Breast epithelium (tissue), 4 donors: ENCODE measurements around the gene NKD2. TPM values are rescaled to one million over a fixed set of nuclear protein-coding genes. Genes with fewer than 3 reads are reported as not detected.
"Not testable (repeated sequence)": the region's sequence is repeated elsewhere in the genome, so short reads cannot be mapped to it uniquely, and the experiment has no call there.

Source experiments
- DNase-seq, 2 donors: peaks; one replicate each; pipeline ENCODE4 v3.0.0-alpha.2; 2019; ENCODE audit warnings: low spot score in 2 of 2
- H3K27ac ChIP-seq, 2 donors: fragments of 200-600 bp; sonication (generic) in 1 of 2; one replicate each; pipeline ENCODE4 v1.5.1; 2016 to 2019; ENCODE audit warnings: mild to moderate bottlenecking in 1 of 2
- H3K27me3 ChIP-seq, 2 donors: fragments of 200-600 bp; sonication (generic) in 1 of 2; one replicate each; pipeline versions ENCODE4 v1.5.1 to v1.6.0; 2017 to 2019; ENCODE audit warnings: control low read depth in 1 of 2, mild to moderate bottlenecking in 1 of 2
- H3K36me3 ChIP-seq: fragments of 200-600 bp; one replicate; pipeline ENCODE4 v1.5.1; 2019
- H3K4me1 ChIP-seq, 2 donors: fragments of 200-600 bp; sonication (generic); one replicate each; pipeline ENCODE4 v1.5.1; 2016 to 2019; ENCODE audit warnings: control low read depth in 1 of 2
- H3K4me3 ChIP-seq, 3 donors: fragments of 200-600 bp; sonication (generic); 1 replicate in 2 of 3; 2 replicates in 1 of 3; pipeline ENCODE4 v1.5.1; 2016 to 2019; ENCODE audit warnings: mild to moderate bottlenecking in 3 of 3, moderate library complexity in 2 of 3
- H3K9me3 ChIP-seq, 2 donors: fragments of 200-600 bp; sonication (generic) in 1 of 2; one replicate each; pipeline ENCODE4 v1.5.1; 2016 to 2019; ENCODE audit warnings: control low read depth in 1 of 2
- CTCF ChIP-seq, 3 donors: fragments of 450-650 bp; IDR thresholded peaks; one replicate each; pipeline ENCODE4 v1.5.1; 2016 to 2017; ENCODE audit warnings: antibody characterized with exemption in 3 of 3, mild to moderate bottlenecking in 3 of 3, moderate library complexity in 3 of 3
- POLR2A ChIP-seq: fragments of 450-650 bp; IDR thresholded peaks from one replicate; pipeline ENCODE4 v1.6.1; 2016; ENCODE audit warnings: antibody characterized with exemption, mild to moderate bottlenecking, moderate library complexity
- POLR2AphosphoS5 ChIP-seq, 3 donors: sonication (generic); formaldehyde crosslinking; IDR thresholded peaks; one replicate each; pipeline ENCODE4 v1.6.1; 2017; ENCODE audit warnings: antibody characterized with exemption in 3 of 3
- intact Hi-C: fragments of 100-400 bp; cut with DNase I; formaldehyde crosslinking; loops from one replicate; pipeline ENCODE4 v1.15.1; 2023; ENCODE audit warnings: low total_unique reads
- total RNA-seq, 3 donors: library from RNA; depleted of rRNA; stranded (reverse); fragments of >200 nt; gene quantifications; one replicate each; pipeline ENCODE4 v1.1.0, GENCODE V29; 2016

The NKD2 gene
- total RNA-seq, 3 donors from 2014 or later: 5.9 to 16.7 TPM; not detected in 1

- peak overlapping the region in 1 of 3 donors; percentile 19 for H3K4me3 ChIP-seq
Measured at GRCh38 chr5:969408-969839, 39.2 kb upstream of the NKD2 start.

GRCh38 chr5:972575-972974 lies 36.0 kb upstream of the NKD2 start:
- intact Hi-C loops, H3K9me3 ChIP-seq, H3K27ac ChIP-seq, H3K4me3 ChIP-seq, H3K4me1 ChIP-seq, H3K36me3 ChIP-seq, DNase-seq, H3K27me3 ChIP-seq: not testable (repeated sequence)

More at GRCh38 chr5:969408-969839, 39.2 kb upstream of the NKD2 start:
- Histone ChIP-seq H3K9me3 (peaks cover 0 to 4% of the 10 kb centered on the region in 2 donors), H3K4me1 (no peaks in the 10 kb centered on the region), H3K27me3 (no peaks in the 10 kb centered on the region), H3K27ac (peak overlapping the region in 1 of 2 donors; percentile 40), H3K36me3 (no peaks in the 10 kb centered on the region)
- intact Hi-C loops: no loop called here
- peak in 1 of 2 donors; percentile 14 for DNase-seq
- TF ChIP-seq POLR2A (no peak), POLR2AphosphoS5 (IDR thresholded peaks at IDR 0.05) (no peak), CTCF (IDR thresholded peaks at IDR 0.05) (no peak)

GRCh38 chr5:976849-977751 lies 31.5 kb upstream of the NKD2 start:
- TF ChIP-seq POLR2A: no peak
- TF ChIP-seq CTCF (IDR thresholded peaks at IDR 0.05): no peak
- no peak for TF ChIP-seq POLR2AphosphoS5 (IDR thresholded peaks at IDR 0.05)
- Histone ChIP-seq H3K9me3 (no peaks in the 10 kb centered on the region), H3K27ac (no peak overlapping the region), H3K4me1 (no peaks in the 10 kb centered on the region), H3K4me3 (no peak overlapping the region), H3K36me3 (no peaks in the 10 kb centered on the region), H3K27me3 (no peaks in the 10 kb centered on the region)
- DNase-seq: peak in 1 of 2 donors; percentile 13
- intact Hi-C loops: no loop called here

GRCh38 chr5:978054-978453 lies 30.5 kb upstream of the NKD2 start:
- DNase-seq: peak in 1 of 2 donors; percentile 16
- intact Hi-C loops: no loop called here
- no peak overlapping the region for H3K4me3 ChIP-seq
- no peaks in the 10 kb centered on the region for H3K4me1 ChIP-seq
- TF ChIP-seq CTCF (IDR thresholded peaks at IDR 0.05) (no peak), POLR2AphosphoS5 (IDR thresholded peaks at IDR 0.05) (no peak), POLR2A (no peak)
- H3K27ac ChIP-seq: peak overlapping the region in 1 of 2 donors; percentile 38
- H3K27me3 ChIP-seq: no peaks in the 10 kb centered on the region
- H3K36me3 ChIP-seq: no peaks in the 10 kb centered on the region
- H3K9me3 ChIP-seq: no peaks in the 10 kb centered on the region

- intact Hi-C loops: no loop called here
- Histone ChIP-seq H3K4me3 (no peak overlapping the region), H3K4me1 (no peaks in the 10 kb centered on the region), H3K9me3 (no peaks in the 10 kb centered on the region), H3K36me3 (no peaks in the 10 kb centered on the region), H3K27me3 (no peaks in the 10 kb centered on the region), H3K27ac (peak overlapping the region in 1 of 2 donors; percentile 38)
- DNase-seq: peak in 1 of 2 donors; percentile 15
- TF ChIP-seq POLR2AphosphoS5 (IDR thresholded peaks at IDR 0.05) (no peak), CTCF (IDR thresholded peaks at IDR 0.05) (no peak), POLR2A (no peak)
Measured at GRCh38 chr5:978693-979092, 29.9 kb upstream of the NKD2 start.
